Measurements from ENCODE around the gene OR2V1. TPM values are rescaled to one million over a fixed set of nuclear protein-coding genes. Genes with fewer than 3 reads are reported as not detected.

The OR2V1 gene
- total and polyA plus RNA-seq, 2 of the 4 experiments (the other 2 are of a cell fraction), result not detected

GRCh38 chr5:181124526-181124925 lies 6.4 kb downstream of the OR2V1 start:
- Histone ChIP-seq H3K23ac (ENCODE audit: low read depth, low read length) (no peak overlapping the region), H3K36me3 (ENCODE audit: control insufficient read depth, insufficient read depth, low read length) (no peaks in the 10 kb centered on the region), H4K91ac (ENCODE audit: insufficient read depth, low read depth, low read length) (no peak overlapping the region), H3K27ac (ENCODE audit: insufficient read depth, low read length) (no peak overlapping the region), H3K56ac (ENCODE audit: extremely low read depth, insufficient read depth, low read length) (no peak overlapping the region), H3K14ac (replicated peaks; ENCODE audit: low read depth, low read length) (no peak overlapping the region), H3K27me3 (ENCODE audit: control insufficient read depth, insufficient read depth, low read length) (peaks cover 2% of the 10 kb centered on the region; the same call in 1 of the 2 replicates), H3K4me3 (ENCODE audit: insufficient read depth, low read depth, low read length) (no peak overlapping the region), H3K9ac (ENCODE audit: low read depth, low read length) (no peak overlapping the region), H2AFZ (replicated peaks; ENCODE audit: low read length, poor library complexity) (no peak overlapping the region), H3K9me1 (ENCODE audit: insufficient read depth, low read length) (no peaks in the 10 kb centered on the region), H2BK15ac (ENCODE audit: low read depth, low read length) (no peak overlapping the region), H3K9me3 (ENCODE audit: control insufficient read depth, insufficient read depth, low read length) (peaks cover 3% of the 10 kb centered on the region; the same call in 1 of the 2 replicates), H2BK120ac (ENCODE audit: low read depth, low read length) (no peak overlapping the region), H4K20me1 (ENCODE audit: insufficient read depth, low read length) (no peaks in the 10 kb centered on the region), H3K4me1 (ENCODE audit: control insufficient read depth, insufficient read depth, low read length) (no peaks in the 10 kb centered on the region), H3K4me2 (ENCODE audit: low read depth, low read length) (no peak overlapping the region), H2AK5ac (ENCODE audit: low read depth, low read length) (no peak overlapping the region), H3K79me1 (ENCODE audit: low read depth in 1 of 2, low read length in 2 of 2) (no peaks in the 10 kb centered on the region), H4K5ac (ENCODE audit: low read depth, low read length) (no peak overlapping the region), H2BK20ac (ENCODE audit: low read depth, low read length) (no peak overlapping the region), H2AK9ac (replicated peaks; ENCODE audit: low read depth, low read length, poor library complexity) (no peak overlapping the region), H3K18ac (ENCODE audit: low read depth, low read length) (no peak overlapping the region), H2BK5ac (ENCODE audit: low read depth, low read length, poor library complexity, severe bottlenecking) (no peak overlapping the region), H3K4ac (ENCODE audit: low read depth, low read length) (no peak overlapping the region), H4K8ac (ENCODE audit: low read depth in 2 of 2, low read length in 2 of 2) (no peak overlapping the region)
- no TSS peak for BruUV-seq (replicated peaks)
- POLR2A ChIA-PET (ENCODE audit: unreplicated experiment), result no interaction called here
- dilution Hi-C loops (cut with HindIII; ENCODE audit: low sequenced_read_pairs, unreplicated experiment) (no loop called here), in situ Hi-C loops (cut with MboI; ENCODE audit: low sequenced_read_pairs) (no loop called here), intact Hi-C loops (cut with micrococcal nuclease) (no loop called here)
- CTCF ChIA-PET, result no interaction called here
- 40% methylated on average over 2 of the region's 3 CpGs; no CpG with 5 or more reads in 1 of the 2 experiments for WGBS, 2 experiments (ENCODE audit: extremely low coverage in 2 of 2, insufficient read length in 1 of 2)
- DNase-seq (no peak), ATAC-seq (ENCODE audit: low read depth) (no peak)
- TF ChIP-seq RCOR1 (IDR thresholded peaks at IDR 0.05; ENCODE audit: insufficient replicate concordance, low read length) (no peak), USF2 (IDR thresholded peaks at IDR 0.05; ENCODE audit: low read depth, low read length) (no peak), FOS (IDR thresholded peaks at IDR 0.05; ENCODE audit: low read depth, low read length) (no peak), CEBPB (IDR thresholded peaks at IDR 0.05; ENCODE audit: low read depth, low read length) (no peak), BHLHE40 (IDR thresholded peaks at IDR 0.05; ENCODE audit: low read depth, low read length) (no peak), MXI1 (IDR thresholded peaks at IDR 0.05; ENCODE audit: borderline replicate concordance, low read depth, low read length) (no peak), SMC3 (IDR thresholded peaks at IDR 0.05; ENCODE audit: low read depth, low read length) (no peak), CHD1 (IDR thresholded peaks at IDR 0.05; ENCODE audit: low read depth, low read length) (no peak), RFX5 (IDR thresholded peaks at IDR 0.05; ENCODE audit: low read depth, low read length) (no peak), NFE2L2 (IDR thresholded peaks at IDR 0.05; ENCODE audit: low read depth, low read length) (no peak)
